NCI-H2196 treated with DMSO at 0.1 percent for 48 hours (cell line): ENCODE data around the gene MOB1B.
"Not testable (repeated sequence)": the region's sequence is repeated elsewhere in the genome, so short reads cannot be mapped to it uniquely, and the experiment has no call there.

Experiments
- DNase-seq: peaks from one replicate; lab custom pipeline; 2025; ENCODE audit not compliant: unreplicated experiment; lab: John Stamatoyannopoulos, UW

Gene MOB1B

GRCh38 chr4:70948665-70949260 is 46.6 kb downstream of the MOB1B start:
- no peak for DNase-seq

GRCh38 chr4:70954032-70954431 is 51.9 kb downstream of the MOB1B start:
- DNase-seq, result no peak

- no peak for DNase-seq
Observed at GRCh38 chr4:70956549-70957210, 54.5 kb downstream of the MOB1B start.

GRCh38 chr4:70958681-70959080 is 56.5 kb downstream of the MOB1B start:
- DNase-seq, result no peak

- DNase-seq, result no peak
Observed at GRCh38 chr4:70969076-70969475, 66.9 kb downstream of the MOB1B start.

- DNase-seq, result no peak
Observed at GRCh38 chr4:70976252-70976651, 74.1 kb downstream of the MOB1B start.

- no peak for DNase-seq
Observed at GRCh38 chr4:70979445-70980008, 77.4 kb downstream of the MOB1B start.

- DNase-seq, result no peak
Observed at GRCh38 chr4:70980196-70980595, 78.0 kb downstream of the MOB1B start.

- no peak for DNase-seq
Observed at GRCh38 chr4:70984106-70984505, 81.9 kb downstream of the MOB1B start.

- no peak for DNase-seq
Observed at GRCh38 chr4:70984589-70984988, 82.4 kb downstream of the MOB1B start.

- no peak for DNase-seq
Observed at GRCh38 chr4:70991596-70991995, 89.4 kb downstream of the MOB1B start.

GRCh38 chr4:70992391-70992881 is 90.3 kb downstream of the MOB1B start:
- peak; percentile 1 for DNase-seq

GRCh38 chr4:70993181-70994068 is 91.3 kb downstream of the MOB1B start, which contains the start of gene DCK:
Gene DCK, plus strand, starts transcription at chr4:70993649. Its CDS starts 187 bp downstream, at chr4:70993836.
- DNase-seq, result peak; percentile 50

- DNase-seq, result no peak
Observed at GRCh38 chr4:70994069-70994366, 91.8 kb downstream of the MOB1B start.

GRCh38 chr4:70994387-70995099 is 92.4 kb downstream of the MOB1B start:
- DNase-seq, result no peak

- DNase-seq, result no peak
Observed at GRCh38 chr4:70996018-70996360, 93.8 kb downstream of the MOB1B start.

GRCh38 chr4:70997036-70997435 is 94.9 kb downstream of the MOB1B start:
- no peak for DNase-seq

GRCh38 chr4:70997546-70997945 is 95.4 kb downstream of the MOB1B start:
- no peak for DNase-seq

GRCh38 chr4:70999639-71000038 is 97.5 kb downstream of the MOB1B start:
- not testable (repeated sequence) for DNase-seq

GRCh38 chr4:71001363-71001762 is 99.2 kb downstream of the MOB1B start:
- not testable (repeated sequence) for DNase-seq

GRCh38 chr4:71004281-71004851 is 102.2 kb downstream of the MOB1B start:
- DNase-seq, result no peak
